Measurements from ENCODE around the gene BMPR1A. TPM values are rescaled to one million over a fixed set of nuclear protein-coding genes. Genes with fewer than 3 reads are reported as not detected.

Gene BMPR1A
- total RNA-seq, 2 experiments from 2014 or later, result 8.0 to 9.8 TPM

DNA sequence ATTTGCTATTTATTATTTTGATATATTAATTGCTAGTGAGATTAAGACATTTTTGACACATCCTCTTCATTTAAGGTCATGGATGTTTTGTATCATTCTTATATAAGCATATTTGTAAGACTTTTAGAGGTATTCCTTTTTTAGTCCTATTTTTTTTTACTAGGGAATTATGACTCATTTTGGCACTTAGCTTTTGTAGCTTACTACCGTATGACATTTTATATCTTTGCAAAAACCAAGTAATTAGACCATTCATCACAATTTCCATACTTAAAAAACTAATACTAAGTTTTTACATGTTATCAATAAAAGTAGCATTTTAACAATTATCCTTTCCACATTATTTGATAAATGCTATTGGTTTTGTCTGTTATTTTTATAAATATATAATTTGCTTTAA lies 41.6 kb downstream of the BMPR1A start:
- Mint-ChIP-seq H3K36me3 (ENCODE audit: low read depth) (no peaks in the 10 kb centered on the region), H3K9me3 (ENCODE audit: insufficient read depth) (no peaks in the 10 kb centered on the region), H3K4me1 (ENCODE audit: low read depth) (peaks cover 11% of the 10 kb centered on the region), H3K27me3 (ENCODE audit: low read depth) (no peaks in the 10 kb centered on the region), H3K4me3 (no peak overlapping the region), H3K27ac (no peak overlapping the region)
- no peak for ATAC-seq
- POLR2A ChIA-PET, result no interaction called here
- no peak for DNase-seq
- CTCF ChIA-PET, result no interaction called here

DNA sequence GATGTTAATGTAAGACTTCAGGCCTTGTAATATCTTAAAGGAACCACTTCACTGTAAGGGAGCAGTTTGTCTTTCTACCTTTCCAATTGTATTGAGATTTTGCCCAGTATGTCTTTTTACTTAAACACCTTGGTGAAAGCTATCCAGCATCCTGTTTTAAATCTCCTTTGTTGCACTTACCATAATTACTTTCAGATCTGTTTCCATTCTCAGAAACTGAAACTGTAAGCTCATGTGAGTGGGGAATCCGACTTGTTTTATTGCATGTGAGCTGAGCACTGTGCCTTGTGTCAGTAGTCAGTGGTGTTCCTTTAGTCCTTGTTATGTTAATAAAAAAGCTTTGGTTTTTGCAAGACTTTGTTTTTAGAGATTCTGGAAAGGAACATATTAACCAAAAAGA lies 42.2 kb downstream of the BMPR1A start:
- Mint-ChIP-seq H3K4me1 (ENCODE audit: low read depth) (peaks cover 11% of the 10 kb centered on the region), H3K27ac (no peak overlapping the region), H3K36me3 (ENCODE audit: low read depth) (no peaks in the 10 kb centered on the region), H3K27me3 (ENCODE audit: low read depth) (no peaks in the 10 kb centered on the region), H3K9me3 (ENCODE audit: insufficient read depth) (no peaks in the 10 kb centered on the region), H3K4me3 (no peak overlapping the region)
- ATAC-seq (peak; percentile 64), DNase-seq (no peak)
- POLR2A ChIA-PET, result no interaction called here
- CTCF ChIA-PET, result interaction anchor here (0.9 kb wide), 1 partner anchor 88 kb away, joined by 3 read pairs; no protein-coding TSS in a partner anchor

DNA sequence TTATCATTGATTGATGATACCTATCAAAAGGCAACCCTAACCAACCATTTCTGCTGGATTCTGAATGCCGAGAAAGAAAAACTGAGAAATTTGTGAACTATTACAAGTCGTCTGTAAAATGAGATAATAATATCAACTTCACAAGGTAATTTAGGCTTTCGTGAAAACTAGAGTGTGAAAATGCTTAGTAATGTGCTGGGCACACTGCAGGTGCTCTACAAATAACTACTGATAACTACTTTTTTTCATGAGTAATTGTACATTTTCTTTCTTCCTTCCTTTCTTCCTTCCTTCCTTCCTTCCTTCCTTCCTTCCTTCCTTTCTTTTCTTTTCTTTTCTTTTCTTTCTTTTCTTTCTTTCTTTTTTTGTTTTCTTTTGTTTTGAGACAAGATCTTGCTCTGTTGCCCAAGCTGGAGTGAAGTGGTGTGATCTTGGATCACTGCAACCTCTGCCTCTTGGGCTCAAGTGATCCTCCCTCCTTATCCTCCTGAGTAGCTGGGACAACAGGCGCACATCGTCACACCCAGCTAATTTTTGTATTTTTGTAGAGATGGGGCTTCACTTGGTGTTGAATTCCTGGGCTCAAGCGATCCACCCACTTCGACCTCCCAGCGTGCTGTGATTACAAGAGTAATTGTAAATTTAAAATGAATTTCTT lies 42.9 kb downstream of the BMPR1A start:
- H3K4me3 Mint-ChIP-seq, result no peak overlapping the region
- no peaks in the 10 kb centered on the region for H3K9me3 Mint-ChIP-seq (ENCODE audit: insufficient read depth)
- H3K27ac Mint-ChIP-seq, result no peak overlapping the region
- peaks cover 10% of the 10 kb centered on the region for H3K4me1 Mint-ChIP-seq (ENCODE audit: low read depth)
- H3K36me3 Mint-ChIP-seq (ENCODE audit: low read depth), result no peaks in the 10 kb centered on the region
- DNase-seq (no peak), ATAC-seq (no peak)
- POLR2A ChIA-PET, result no interaction called here
- no peaks in the 10 kb centered on the region for H3K27me3 Mint-ChIP-seq (ENCODE audit: low read depth)
- CTCF ChIA-PET, result interaction anchor here (0.9 kb wide), 1 partner anchor 89 kb away, joined by 3 read pairs; no protein-coding TSS in a partner anchor

DNA sequence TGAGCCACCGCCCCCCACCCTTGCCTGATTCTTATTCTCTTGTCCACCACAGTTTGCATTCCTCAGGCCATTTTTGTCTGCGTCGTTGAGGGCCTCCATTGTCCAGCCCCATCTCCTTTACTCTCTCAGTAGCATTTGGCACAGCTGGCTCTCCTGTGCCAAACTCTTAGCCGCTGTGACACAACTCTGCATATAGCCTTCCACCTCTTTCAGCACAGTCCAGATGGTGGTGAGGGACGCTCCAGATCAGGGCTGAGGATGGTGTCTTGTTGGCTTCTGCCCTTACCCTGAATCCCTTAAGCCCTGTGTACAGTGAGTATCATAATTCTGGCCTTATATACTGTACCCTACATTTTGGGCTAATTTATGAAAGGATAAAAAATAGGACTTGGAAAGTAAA lies 45.6 kb downstream of the BMPR1A start:
- H3K4me3 Mint-ChIP-seq, result no peak overlapping the region
- POLR2A ChIA-PET, result interaction anchor here (0.6 kb wide), 1 partner anchor 104 kb away, joined by 3 read pairs; no protein-coding TSS in a partner anchor

DNA sequence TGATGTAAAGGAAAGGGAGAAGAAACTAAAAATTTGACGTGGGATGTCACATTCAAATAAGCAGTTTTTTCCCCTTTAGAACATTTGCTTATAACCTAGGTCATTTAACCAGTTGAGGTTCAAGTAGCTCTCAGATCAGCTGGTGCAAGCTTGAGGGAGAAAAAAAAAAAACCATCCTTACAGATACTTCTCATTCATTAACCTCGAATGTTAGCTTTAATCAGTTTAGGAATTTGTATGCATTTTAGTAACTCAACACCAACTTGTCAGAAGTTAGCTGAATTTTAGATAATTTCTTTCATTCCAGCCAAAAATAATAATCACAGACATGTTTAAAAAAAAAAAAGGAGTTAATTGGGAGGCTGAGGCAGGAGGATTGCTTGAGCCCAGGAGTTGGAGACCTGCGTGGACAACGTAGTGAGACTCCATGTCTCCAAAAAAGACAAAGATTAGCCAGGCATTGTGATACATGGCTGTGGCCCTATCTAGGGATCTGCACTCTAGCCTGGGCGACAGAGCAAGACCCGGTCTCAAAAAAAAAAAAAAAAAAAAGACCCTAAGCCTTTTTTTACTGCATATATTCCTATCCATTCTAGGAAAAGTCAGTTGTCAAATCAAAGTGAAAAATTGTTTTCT lies 46.2 kb downstream of the BMPR1A start:
- H3K9me3 Mint-ChIP-seq (ENCODE audit: insufficient read depth), result no peaks in the 10 kb centered on the region
- H3K36me3 Mint-ChIP-seq (ENCODE audit: low read depth), result no peaks in the 10 kb centered on the region
- no peak overlapping the region for H3K4me3 Mint-ChIP-seq
- peaks cover 10% of the 10 kb centered on the region for H3K4me1 Mint-ChIP-seq (ENCODE audit: low read depth)
- DNase-seq (no peak), ATAC-seq (no peak)
- H3K27ac Mint-ChIP-seq, result no peak overlapping the region
- ChIA-PET CTCF (no interaction called here), POLR2A (interaction anchor here (0.6 kb wide), 1 partner anchor 104 kb away, joined by 3 read pairs; no protein-coding TSS in a partner anchor)
- no peaks in the 10 kb centered on the region for H3K27me3 Mint-ChIP-seq (ENCODE audit: low read depth)

More for the DNA sequence above, 45.6 kb downstream of the BMPR1A start:
- no peak for ATAC-seq
- Mint-ChIP-seq H3K27ac (no peak overlapping the region), H3K9me3 (ENCODE audit: insufficient read depth) (no peaks in the 10 kb centered on the region), H3K27me3 (ENCODE audit: low read depth) (no peaks in the 10 kb centered on the region), H3K4me1 (ENCODE audit: low read depth) (peaks cover 10% of the 10 kb centered on the region), H3K36me3 (ENCODE audit: low read depth) (no peaks in the 10 kb centered on the region)
- no peak for DNase-seq
- CTCF ChIA-PET, result no interaction called here

DNA sequence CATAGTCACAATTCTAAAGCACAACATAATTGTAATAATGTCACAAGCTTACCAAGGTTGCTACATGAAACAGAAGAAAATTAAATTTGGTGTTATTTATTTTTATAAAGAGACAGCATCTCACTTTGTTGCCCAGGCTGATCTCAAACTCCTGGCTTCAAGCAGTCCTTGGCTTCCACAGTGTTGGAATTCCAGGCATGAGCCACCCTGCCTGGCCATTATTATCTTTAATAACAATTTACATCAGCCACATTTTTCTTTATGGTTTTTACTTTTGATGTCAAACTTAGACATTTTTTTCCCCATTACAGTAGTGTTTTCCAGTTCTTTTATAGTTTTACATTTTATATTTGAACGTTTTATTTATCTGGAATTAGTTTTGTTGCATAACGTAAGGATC lies 46.7 kb downstream of the BMPR1A start:
- DNase-seq (no peak), ATAC-seq (no peak)
- no peak overlapping the region for H3K4me3 Mint-ChIP-seq
- peaks cover 10% of the 10 kb centered on the region for H3K4me1 Mint-ChIP-seq (ENCODE audit: low read depth)
- H3K27me3 Mint-ChIP-seq (ENCODE audit: low read depth), result no peaks in the 10 kb centered on the region
- no peaks in the 10 kb centered on the region for H3K9me3 Mint-ChIP-seq (ENCODE audit: insufficient read depth)
- ChIA-PET CTCF (no interaction called here), POLR2A (no interaction called here)
- no peak overlapping the region for H3K27ac Mint-ChIP-seq
- no peaks in the 10 kb centered on the region for H3K36me3 Mint-ChIP-seq (ENCODE audit: low read depth)

DNA sequence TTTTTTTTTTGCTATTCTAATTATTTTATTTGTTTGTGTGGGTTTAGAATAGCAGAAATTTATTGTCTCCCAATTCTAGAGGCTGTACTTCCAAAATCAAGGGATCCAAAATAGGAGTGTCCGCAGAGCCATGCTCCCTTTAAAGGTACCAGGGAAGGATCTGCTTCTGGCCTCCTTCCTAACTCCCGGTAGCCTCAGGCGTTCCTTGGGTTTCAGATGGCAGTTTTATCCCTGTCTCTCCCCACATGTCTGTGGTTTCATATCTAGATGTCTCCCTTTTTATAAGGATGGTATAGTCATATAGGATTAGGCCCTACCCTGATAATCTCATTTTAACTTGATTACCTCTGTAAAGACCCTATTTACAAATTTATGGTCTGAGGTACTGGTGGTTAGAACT lies 48.4 kb downstream of the BMPR1A start:
- Mint-ChIP-seq H3K27me3 (ENCODE audit: low read depth) (no peaks in the 10 kb centered on the region), H3K9me3 (ENCODE audit: insufficient read depth) (no peaks in the 10 kb centered on the region), H3K4me3 (no peak overlapping the region), H3K27ac (no peak overlapping the region), H3K4me1 (ENCODE audit: low read depth) (no peaks in the 10 kb centered on the region), H3K36me3 (ENCODE audit: low read depth) (no peaks in the 10 kb centered on the region)
- ChIA-PET CTCF (no interaction called here), POLR2A (no interaction called here)
- no peak for ATAC-seq
- no peak for DNase-seq

DNA sequence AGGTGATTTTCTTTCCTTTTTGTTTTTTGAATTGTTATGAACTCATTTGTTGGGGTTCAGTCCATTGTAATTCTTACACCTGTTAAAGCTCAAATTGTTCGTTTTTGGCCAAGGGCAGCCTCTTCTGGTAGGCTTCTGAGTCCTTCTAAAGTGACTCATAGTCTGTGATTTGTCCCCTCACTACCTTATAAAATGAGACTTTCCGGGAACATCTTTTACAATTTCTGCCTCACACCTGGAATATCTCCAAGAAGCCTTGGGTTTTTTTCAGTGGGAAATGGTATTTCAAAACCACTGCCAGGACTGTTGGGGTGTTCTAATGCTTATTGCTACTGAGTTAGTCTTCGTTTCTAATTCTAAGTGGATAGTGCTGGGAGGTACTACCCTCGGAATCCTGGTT lies 56.7 kb downstream of the BMPR1A start:
- CTCF ChIA-PET, result no interaction called here

DNA sequence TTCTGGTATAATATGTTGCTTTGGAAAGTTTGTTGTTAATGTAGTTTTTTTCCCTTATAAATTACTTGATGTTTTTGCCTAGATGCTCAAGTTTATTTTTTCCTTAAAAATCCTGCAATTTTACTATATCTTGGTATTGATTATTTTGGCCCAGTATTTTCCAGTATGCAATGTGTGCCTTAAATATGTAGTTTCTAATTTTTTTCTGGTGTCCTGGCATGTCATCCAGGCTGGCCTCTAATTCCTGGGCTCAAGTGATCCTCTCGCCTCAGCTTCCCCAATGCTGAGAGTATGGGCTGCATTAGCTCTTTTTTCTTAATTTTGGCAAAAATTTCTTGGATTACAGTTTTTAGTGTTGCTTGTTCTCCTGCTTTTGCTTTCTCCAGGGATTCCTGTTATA lies 57.6 kb downstream of the BMPR1A start:
- Mint-ChIP-seq H3K27me3 (ENCODE audit: low read depth) (no peaks in the 10 kb centered on the region), H3K4me1 (ENCODE audit: low read depth) (no peaks in the 10 kb centered on the region), H3K27ac (no peak overlapping the region), H3K9me3 (ENCODE audit: insufficient read depth) (no peaks in the 10 kb centered on the region), H3K4me3 (no peak overlapping the region), H3K36me3 (ENCODE audit: low read depth) (no peaks in the 10 kb centered on the region)
- DNase-seq (no peak), ATAC-seq (no peak)
- ChIA-PET POLR2A (no interaction called here), CTCF (no interaction called here)

More for the DNA sequence above, 56.7 kb downstream of the BMPR1A start:
- POLR2A ChIA-PET, result no interaction called here
- Mint-ChIP-seq H3K27me3 (ENCODE audit: low read depth) (no peaks in the 10 kb centered on the region), H3K36me3 (ENCODE audit: low read depth) (no peaks in the 10 kb centered on the region), H3K9me3 (ENCODE audit: insufficient read depth) (no peaks in the 10 kb centered on the region), H3K4me1 (ENCODE audit: low read depth) (no peaks in the 10 kb centered on the region), H3K27ac (no peak overlapping the region), H3K4me3 (no peak overlapping the region)
- no peak for ATAC-seq
- DNase-seq, result no peak

DNA sequence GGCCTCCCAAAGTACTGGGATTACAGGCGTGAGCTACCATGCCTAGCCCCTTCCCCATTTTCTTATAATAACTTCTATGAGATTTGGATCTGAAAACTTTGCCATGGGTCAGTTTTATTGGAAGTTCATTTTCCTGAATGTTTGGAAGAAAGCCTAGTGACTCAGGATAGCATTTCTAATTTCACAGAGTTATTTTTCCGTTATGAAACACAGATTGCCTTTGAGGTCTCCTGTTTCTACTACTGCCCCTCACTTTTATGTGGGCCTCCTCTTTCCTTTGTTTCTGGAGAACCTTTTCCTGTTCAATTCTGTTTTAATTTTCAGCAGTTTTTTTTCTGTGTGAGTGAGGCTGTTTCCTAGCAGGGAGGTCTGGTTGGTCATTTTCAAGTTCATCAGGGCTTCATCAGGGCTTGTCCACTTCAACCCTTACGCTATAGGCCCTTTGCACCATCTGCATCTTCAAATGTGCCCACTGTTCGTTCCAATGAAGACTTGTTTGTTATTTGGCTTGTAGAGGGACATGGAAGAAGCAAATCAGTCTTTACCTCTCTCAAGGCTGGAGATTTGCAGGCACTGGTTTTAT lies 58.7 kb downstream of the BMPR1A start:
- Mint-ChIP-seq H3K9me3 (ENCODE audit: insufficient read depth) (no peaks in the 10 kb centered on the region), H3K4me3 (no peak overlapping the region), H3K4me1 (ENCODE audit: low read depth) (no peaks in the 10 kb centered on the region), H3K27ac (no peak overlapping the region), H3K27me3 (ENCODE audit: low read depth) (no peaks in the 10 kb centered on the region), H3K36me3 (ENCODE audit: low read depth) (no peaks in the 10 kb centered on the region)
- ATAC-seq, result no peak
- ChIA-PET CTCF (no interaction called here), POLR2A (no interaction called here)
- no peak for DNase-seq

DNA sequence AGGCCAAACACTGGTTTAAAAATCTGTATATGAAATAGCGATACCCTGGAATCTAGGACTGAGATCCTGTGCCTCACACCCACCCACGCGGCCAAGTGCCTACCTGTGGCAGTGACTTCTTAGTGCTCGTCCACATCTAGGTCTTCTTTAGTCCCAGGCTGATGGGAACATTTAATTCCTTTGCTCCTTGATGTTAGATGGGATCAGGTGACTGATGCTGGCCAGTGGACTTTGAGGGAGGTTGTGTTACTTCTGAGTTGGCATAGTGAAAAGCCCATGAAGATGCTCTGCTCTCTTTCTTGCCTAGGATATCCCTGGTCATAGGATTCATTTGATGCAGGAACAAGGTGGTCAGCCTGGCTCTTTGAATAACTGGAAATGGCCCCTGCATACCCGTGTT lies 59.2 kb downstream of the BMPR1A start:
- ChIA-PET POLR2A (no interaction called here), CTCF (no interaction called here)
- ATAC-seq, result no peak
- Mint-ChIP-seq H3K27ac (no peak overlapping the region), H3K4me1 (ENCODE audit: low read depth) (no peaks in the 10 kb centered on the region), H3K9me3 (ENCODE audit: insufficient read depth) (no peaks in the 10 kb centered on the region), H3K27me3 (ENCODE audit: low read depth) (peaks cover 4% of the 10 kb centered on the region), H3K36me3 (ENCODE audit: low read depth) (no peaks in the 10 kb centered on the region), H3K4me3 (no peak overlapping the region)
- DNase-seq, result no peak

DNA sequence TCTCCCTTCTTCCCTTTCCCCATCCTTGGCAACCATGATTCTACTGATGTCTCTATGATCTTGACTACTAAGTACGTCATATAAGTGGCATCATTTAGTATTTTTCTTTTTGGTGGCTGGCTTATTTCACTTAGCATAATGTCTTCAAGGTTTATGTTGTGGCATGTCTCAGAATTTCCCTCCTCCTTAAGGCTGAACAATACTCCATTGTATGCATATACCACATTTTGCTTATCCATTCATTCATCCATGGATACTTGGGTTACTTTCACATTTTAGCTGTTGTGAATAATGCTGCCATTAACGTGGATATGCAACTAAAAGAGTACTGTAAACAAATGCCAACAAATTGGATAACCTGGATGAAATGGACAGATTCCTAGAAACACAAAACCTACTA lies 60.8 kb downstream of the BMPR1A start:
- H3K27me3 Mint-ChIP-seq (ENCODE audit: low read depth), result peaks cover 4% of the 10 kb centered on the region
- no peak overlapping the region for H3K27ac Mint-ChIP-seq
- no peak overlapping the region for H3K4me3 Mint-ChIP-seq
- ATAC-seq (no peak), DNase-seq (no peak)
- H3K4me1 Mint-ChIP-seq (ENCODE audit: low read depth), result no peaks in the 10 kb centered on the region
- H3K9me3 Mint-ChIP-seq (ENCODE audit: insufficient read depth), result no peaks in the 10 kb centered on the region
- ChIA-PET CTCF (no interaction called here), POLR2A (no interaction called here)
- no peaks in the 10 kb centered on the region for H3K36me3 Mint-ChIP-seq (ENCODE audit: low read depth)
